ENCODE results near the gene GGCX.
"Not testable (repeated sequence)": the region's sequence is repeated elsewhere in the genome, so short reads cannot be mapped to it uniquely, and the experiment has no call there.

Gene GGCX

DNA sequence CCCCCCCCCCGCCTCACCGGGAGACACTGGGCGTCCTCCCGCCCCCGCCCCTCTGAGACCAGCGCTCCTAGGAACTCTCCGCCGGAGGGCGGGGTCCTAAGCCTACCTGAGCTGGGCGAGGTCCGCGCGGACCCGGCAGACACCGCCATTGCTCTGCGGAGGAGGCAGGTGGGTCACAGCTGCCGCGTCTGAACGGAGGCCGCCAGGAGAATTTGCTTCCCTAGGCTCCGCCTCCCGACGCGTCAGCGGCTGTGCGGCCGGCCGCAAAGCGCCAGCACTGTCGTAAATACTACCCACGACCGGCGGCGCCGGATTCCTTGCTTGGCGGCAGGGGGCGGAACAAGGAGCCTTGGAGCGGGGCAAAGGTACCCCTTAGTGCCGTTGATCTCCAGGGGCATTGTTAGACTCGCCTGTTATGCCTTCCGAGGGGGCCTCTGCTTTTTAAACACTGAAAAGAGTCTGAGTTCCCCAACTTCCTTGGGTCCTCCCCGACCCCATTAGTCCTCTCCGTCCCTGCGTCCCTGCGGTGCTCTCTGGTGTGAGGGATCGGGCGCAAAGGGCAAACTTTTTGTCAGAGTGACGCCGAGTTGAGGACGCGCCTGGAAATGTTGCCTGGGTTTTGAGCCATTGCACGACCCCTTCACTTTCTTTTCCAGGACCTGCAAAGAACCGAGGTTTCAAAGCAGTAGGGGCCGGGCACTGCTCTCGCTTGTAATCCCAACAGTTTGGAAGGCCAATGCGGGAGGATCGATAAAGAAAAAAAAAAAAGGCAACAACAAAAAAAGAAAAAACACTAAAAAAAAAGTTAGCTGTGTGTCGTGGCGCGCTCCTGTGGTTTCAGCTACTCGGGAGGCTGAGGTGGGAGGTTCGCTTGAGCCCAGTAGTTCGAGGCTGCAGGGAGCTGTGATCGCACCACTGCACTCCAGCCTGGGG is at the start of gene GGCX:
Gene GGCX (minus strand): TSS at position 214 of the 933 bp plus-strand sequence. CDS start 65 bp downstream, at position 149.
- Histone ChIP-seq H3K36me3 (ENCODE audit: insufficient read depth, low read length) (peaks cover 5% of the 10 kb centered on the region), H3K27ac (ENCODE audit: low read depth, low read length) (peak within 1 kb of the TSS; percentile 75), H3K9me3 (ENCODE audit: low read length) (no peaks in the 10 kb centered on the region)

DNA sequence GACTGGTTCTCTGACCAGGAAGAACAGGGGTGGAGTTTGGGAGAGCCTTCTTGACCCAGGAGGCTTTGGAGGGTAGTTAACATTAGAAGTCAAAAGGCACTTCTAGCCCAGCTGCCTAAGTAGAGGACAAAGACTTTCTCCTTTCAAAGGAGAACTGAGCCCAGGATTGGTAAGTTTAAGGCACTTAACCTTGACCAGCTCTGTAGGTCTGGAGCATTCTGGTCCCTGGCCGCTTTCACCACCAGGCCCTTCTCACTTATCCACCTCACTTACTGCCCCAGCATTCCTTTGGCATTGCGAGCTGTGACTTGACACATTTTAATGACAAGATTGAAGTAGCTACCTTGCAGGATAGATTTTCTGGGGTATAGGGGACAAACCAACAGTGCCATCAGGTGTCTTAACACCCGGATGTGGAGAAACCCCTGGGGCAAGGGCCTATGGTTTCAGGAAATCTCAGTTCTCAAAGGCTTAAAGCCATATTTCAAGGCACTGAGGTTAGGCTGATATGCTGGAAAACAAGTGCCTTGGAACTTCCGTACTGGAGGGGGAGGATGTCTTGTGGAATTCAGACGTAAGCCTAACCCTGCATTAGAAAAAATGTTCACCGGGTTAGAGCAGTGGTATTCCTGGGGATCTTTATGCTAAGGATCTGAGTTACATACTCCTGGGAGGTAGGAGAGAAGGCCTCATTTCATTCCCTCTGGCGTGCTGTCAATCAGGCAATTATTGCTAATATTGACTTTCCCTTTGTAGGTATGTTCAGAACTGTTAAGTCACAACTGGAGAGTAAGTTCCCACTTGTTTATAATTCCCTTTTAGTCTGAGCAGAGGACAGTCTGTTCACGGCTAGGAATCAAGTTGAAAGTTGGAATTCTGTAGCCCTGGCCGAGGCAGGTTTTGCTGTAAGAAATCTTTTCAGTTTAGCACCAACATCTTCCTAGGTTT is 46.2 kb upstream of the GGCX start:
- no peaks in the 10 kb centered on the region for H3K9me3 ChIP-seq (ENCODE audit: low read length)
- H3K9ac ChIP-seq (ENCODE audit: low read length): no peak overlapping the region
- H3K27ac ChIP-seq (ENCODE audit: low read depth, low read length): no peak overlapping the region
- H3K4me1 ChIP-seq (ENCODE audit: insufficient read depth, low read length): peaks cover 43% of the 10 kb centered on the region
- no peak overlapping the region for H3K4me3 ChIP-seq (ENCODE audit: low read depth in 1 of 2, low read length in 2 of 2)
- no peaks in the 10 kb centered on the region for H3K27me3 ChIP-seq (ENCODE audit: control insufficient read depth in 1 of 2, insufficient read depth in 2 of 2, low read length in 2 of 2)
- H3K36me3 ChIP-seq (ENCODE audit: insufficient read depth, low read length): peaks cover 34% of the 10 kb centered on the region

More for the DNA sequence above, at the start of gene GGCX:
- Histone ChIP-seq H3K9ac (ENCODE audit: low read length) (peak within 1 kb of the TSS; percentile 80), H3K27me3 (ENCODE audit: control insufficient read depth in 1 of 2, insufficient read depth in 2 of 2, low read length in 2 of 2) (no peaks in the 10 kb centered on the region), H3K4me3 (ENCODE audit: low read depth in 1 of 2, low read length in 2 of 2) (peak within 1 kb of the TSS; percentile 54 to 98), H3K4me1 (ENCODE audit: insufficient read depth, low read length) (peaks cover 11% of the 10 kb centered on the region)

DNA sequence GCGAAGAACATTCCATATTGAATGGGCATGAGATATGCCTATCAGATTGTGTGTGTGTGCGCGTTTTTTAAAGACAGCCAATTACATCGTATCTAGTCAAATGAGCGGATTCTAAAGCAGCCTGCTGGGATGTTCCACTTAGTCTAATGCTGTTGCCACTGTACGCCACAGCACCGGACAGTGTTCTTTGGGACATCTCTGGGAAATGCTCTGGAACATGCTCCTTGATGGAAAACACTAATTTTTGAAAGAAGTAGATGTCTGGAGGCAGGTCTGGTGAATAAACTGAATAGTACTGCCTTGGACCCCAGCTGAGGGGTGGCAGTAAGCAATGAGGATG is 44.8 kb upstream of the GGCX start:
- Histone ChIP-seq H3K27ac (ENCODE audit: low read depth, low read length) (no peak overlapping the region), H3K4me1 (ENCODE audit: insufficient read depth, low read length) (peaks cover 53% of the 10 kb centered on the region), H3K9ac (ENCODE audit: low read length) (no peak overlapping the region)

GRCh38 chr2:85605406-85606115 is 44.3 kb upstream of the GGCX start:
- Histone ChIP-seq H3K9me3 (ENCODE audit: low read length) (no peaks in the 10 kb centered on the region), H3K27me3 (ENCODE audit: control insufficient read depth in 1 of 2, insufficient read depth in 2 of 2, low read length in 2 of 2) (no peaks in the 10 kb centered on the region), H3K27ac (ENCODE audit: low read depth, low read length) (no peak overlapping the region), H3K4me1 (ENCODE audit: insufficient read depth, low read length) (peaks cover 55% of the 10 kb centered on the region), H3K9ac (ENCODE audit: low read length) (no peak overlapping the region), H3K4me3 (ENCODE audit: low read depth in 1 of 2, low read length in 2 of 2) (no peak overlapping the region), H3K36me3 (ENCODE audit: insufficient read depth, low read length) (peaks cover 37% of the 10 kb centered on the region)

More for the DNA sequence above, 44.8 kb upstream of the GGCX start:
- no peaks in the 10 kb centered on the region for H3K9me3 ChIP-seq (ENCODE audit: low read length)
- no peaks in the 10 kb centered on the region for H3K27me3 ChIP-seq (ENCODE audit: control insufficient read depth in 1 of 2, insufficient read depth in 2 of 2, low read length in 2 of 2)
- peaks cover 34% of the 10 kb centered on the region for H3K36me3 ChIP-seq (ENCODE audit: insufficient read depth, low read length)
- H3K4me3 ChIP-seq (ENCODE audit: low read depth in 1 of 2, low read length in 2 of 2): no peak overlapping the region

DNA sequence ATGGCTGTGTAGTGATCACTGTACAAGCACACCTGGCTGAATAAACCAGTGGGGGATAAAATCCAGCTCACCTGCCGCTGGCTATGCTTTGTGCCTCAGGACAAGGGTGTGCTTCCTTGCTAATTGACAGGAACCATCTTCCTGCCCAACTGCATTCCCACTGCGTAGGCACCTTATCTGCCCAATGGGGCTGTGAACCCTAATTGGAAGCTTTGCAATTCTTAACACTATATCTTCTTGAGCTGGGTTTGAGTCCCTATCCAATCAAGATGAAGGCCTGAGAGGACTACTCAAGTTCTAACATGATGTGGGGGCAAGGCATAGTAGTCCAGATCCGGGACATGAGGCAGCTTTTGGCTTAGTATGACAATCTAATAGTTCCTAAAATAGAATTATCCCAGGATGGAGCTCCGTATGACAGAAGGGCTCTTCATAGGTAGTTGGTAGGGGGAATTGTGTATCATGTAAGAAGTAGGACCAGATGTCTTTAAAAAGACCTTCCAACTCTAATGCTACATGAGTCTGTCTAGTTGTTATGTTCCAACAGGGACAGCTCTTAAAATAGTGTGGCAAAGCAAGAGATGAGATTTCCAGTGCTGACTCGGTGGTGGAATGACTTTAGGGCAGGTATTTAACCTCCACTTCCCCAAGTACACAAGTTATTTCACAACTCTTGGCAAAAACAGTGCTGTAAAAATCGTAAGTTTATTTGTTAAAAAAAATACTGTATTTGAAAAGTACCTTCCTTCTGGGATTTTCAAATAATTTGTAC is 43.5 kb upstream of the GGCX start:
- H3K27ac ChIP-seq (ENCODE audit: low read depth, low read length): no peak overlapping the region
- H3K4me3 ChIP-seq (ENCODE audit: low read depth in 1 of 2, low read length in 2 of 2): no peak overlapping the region
- H3K9me3 ChIP-seq (ENCODE audit: low read length): no peaks in the 10 kb centered on the region
- peaks cover 45% of the 10 kb centered on the region for H3K36me3 ChIP-seq (ENCODE audit: insufficient read depth, low read length)
- H3K4me1 ChIP-seq (ENCODE audit: insufficient read depth, low read length): peaks cover 49% of the 10 kb centered on the region
- H3K9ac ChIP-seq (ENCODE audit: low read length): no peak overlapping the region
- no peaks in the 10 kb centered on the region for H3K27me3 ChIP-seq (ENCODE audit: control insufficient read depth in 1 of 2, insufficient read depth in 2 of 2, low read length in 2 of 2)

DNA sequence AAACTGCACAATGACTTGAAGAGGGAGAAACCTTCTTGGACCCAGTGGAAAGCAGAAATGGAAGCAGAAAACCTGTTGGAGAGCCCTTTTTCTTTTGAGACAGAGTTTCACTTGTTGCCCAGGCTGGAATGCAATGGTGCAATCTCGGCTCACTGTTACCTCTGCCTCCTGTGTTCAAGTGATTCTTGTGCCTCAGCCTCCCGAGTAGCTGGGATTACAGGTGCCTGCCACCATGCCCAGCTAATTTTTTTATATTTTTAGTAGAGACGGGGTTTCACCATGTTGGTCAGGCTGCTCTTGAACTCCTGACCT is 42.8 kb upstream of the GGCX start:
- not testable (repeated sequence) for H3K9me3 ChIP-seq (ENCODE audit: low read length); H3K27ac ChIP-seq (ENCODE audit: low read depth, low read length); H3K4me3 ChIP-seq (ENCODE audit: low read depth in 1 of 2, low read length in 2 of 2); H3K9ac ChIP-seq (ENCODE audit: low read length); H3K27me3 ChIP-seq (ENCODE audit: control insufficient read depth in 1 of 2, insufficient read depth in 2 of 2, low read length in 2 of 2)
- H3K4me1 ChIP-seq (ENCODE audit: insufficient read depth, low read length): peaks cover 46% of the 10 kb centered on the region
- H3K36me3 ChIP-seq (ENCODE audit: insufficient read depth, low read length): peaks cover 42% of the 10 kb centered on the region

- Histone ChIP-seq H3K4me3 (ENCODE audit: low read depth in 1 of 2, low read length in 2 of 2) (peak within 1 kb of the TSS; percentile 79 to 93), H3K9ac (ENCODE audit: low read length) (peak within 1 kb of the TSS; percentile 81), H3K36me3 (ENCODE audit: insufficient read depth, low read length) (peaks cover 42% of the 10 kb centered on the region), H3K27ac (ENCODE audit: low read depth, low read length) (peak within 1 kb of the TSS; percentile 88), H3K4me1 (ENCODE audit: insufficient read depth, low read length) (peaks cover 42% of the 10 kb centered on the region), H3K9me3 (ENCODE audit: low read length) (no peaks in the 10 kb centered on the region), H3K27me3 (ENCODE audit: control insufficient read depth in 1 of 2, insufficient read depth in 2 of 2, low read length in 2 of 2) (no peaks in the 10 kb centered on the region)
Measured at GRCh38 chr2:85602476-85603234, 41.4 kb upstream of the GGCX start, which contains the start of gene TMEM150A. Gene TMEM150A (minus strand): TSS chr2:85602698. CDS start chr2:85601948, 750 bp downstream.

DNA sequence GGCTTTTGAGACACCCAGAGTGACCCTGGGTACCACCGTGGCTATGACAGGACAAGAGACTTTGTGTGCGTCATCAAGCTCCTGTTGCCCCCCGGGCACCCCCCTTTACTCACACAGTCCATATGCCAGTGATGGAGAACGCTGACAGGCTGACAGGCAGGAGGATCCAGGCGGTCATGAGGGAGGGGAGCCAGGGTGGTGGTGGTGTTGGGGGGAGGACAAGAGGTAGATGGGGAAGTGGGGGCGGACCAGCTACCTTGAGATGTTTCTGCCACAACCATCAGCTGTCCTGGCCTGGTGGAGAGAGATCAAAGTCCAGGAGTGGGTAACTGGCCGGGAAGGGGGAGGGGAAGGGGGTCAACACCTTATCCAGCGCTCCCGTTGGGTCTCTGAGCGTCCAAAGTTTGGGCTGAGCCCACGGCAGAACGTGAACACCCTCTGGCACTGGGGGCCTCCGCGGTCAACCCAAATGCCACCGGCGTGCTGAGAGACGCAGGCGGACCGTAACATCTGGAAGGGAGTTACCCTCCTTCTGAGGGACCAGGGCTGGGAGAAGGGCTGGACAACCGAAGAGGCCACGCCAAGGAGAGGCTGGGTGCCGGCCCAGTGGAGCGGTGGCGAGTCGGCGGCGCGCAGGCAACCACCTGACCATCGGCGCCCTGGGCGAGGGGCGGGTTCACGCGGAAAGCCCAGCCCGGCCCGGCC is 40.6 kb upstream of the GGCX start:
- peak overlapping the region; percentile 81 for H3K9ac ChIP-seq (ENCODE audit: low read length)
- peaks cover 43% of the 10 kb centered on the region for H3K4me1 ChIP-seq (ENCODE audit: insufficient read depth, low read length)
- peaks cover 42% of the 10 kb centered on the region for H3K36me3 ChIP-seq (ENCODE audit: insufficient read depth, low read length)
- no peaks in the 10 kb centered on the region for H3K9me3 ChIP-seq (ENCODE audit: low read length)
- H3K27ac ChIP-seq (ENCODE audit: low read depth, low read length): peak overlapping the region; percentile 88
- H3K4me3 ChIP-seq (ENCODE audit: low read depth in 1 of 2, low read length in 2 of 2): peak overlapping the region; percentile 79 to 93
- no peaks in the 10 kb centered on the region for H3K27me3 ChIP-seq (ENCODE audit: control insufficient read depth in 1 of 2, insufficient read depth in 2 of 2, low read length in 2 of 2)

DNA sequence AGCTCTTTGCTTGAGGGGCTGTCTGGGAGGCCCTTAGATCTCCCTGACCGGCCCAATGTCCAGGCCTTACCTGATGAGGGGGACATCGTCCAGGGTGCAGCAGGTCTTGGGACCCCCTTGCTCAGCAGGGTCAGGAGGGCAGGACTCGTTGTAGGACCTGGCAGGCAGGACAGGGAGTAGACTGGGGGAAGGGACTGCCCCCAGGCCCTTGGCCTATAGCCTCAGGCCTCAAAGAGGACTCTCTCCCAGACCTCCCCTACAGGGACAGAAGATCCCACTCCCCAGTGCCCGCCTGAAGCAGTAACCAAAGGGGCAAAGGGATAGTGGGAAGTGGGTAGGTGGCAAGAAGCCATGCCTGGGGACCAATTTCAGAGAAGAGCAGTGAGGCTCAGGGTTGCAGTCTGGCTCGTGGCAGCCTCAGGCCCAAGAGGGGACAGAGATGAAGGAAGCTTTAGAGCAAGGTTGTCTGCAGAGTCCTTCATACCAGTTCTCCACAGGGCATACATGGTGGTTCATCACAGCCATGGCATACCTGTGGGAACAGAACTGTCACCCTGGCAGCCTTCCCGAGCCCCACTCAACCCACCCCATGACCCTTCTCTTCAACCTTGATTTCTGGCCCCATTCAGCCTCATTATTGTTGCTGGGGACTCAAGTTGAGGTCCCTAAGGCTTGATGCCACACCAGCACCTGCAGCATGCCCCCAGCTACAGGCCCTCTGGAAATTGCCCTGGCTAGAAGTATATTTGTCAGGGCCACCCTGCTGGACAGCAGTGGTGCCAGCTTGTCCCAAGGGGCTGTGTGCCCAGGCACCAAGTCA is 39.9 kb upstream of the GGCX start:
- Histone ChIP-seq H3K9ac (ENCODE audit: low read length) (peak overlapping the region; percentile 81), H3K4me1 (ENCODE audit: insufficient read depth, low read length) (peaks cover 49% of the 10 kb centered on the region), H3K27ac (ENCODE audit: low read depth, low read length) (peak overlapping the region; percentile 88), H3K27me3 (ENCODE audit: control insufficient read depth in 1 of 2, insufficient read depth in 2 of 2, low read length in 2 of 2) (no peaks in the 10 kb centered on the region), H3K4me3 (ENCODE audit: low read depth in 1 of 2, low read length in 2 of 2) (peak overlapping the region; percentile 79 to 93), H3K36me3 (ENCODE audit: insufficient read depth, low read length) (peaks cover 47% of the 10 kb centered on the region), H3K9me3 (ENCODE audit: low read length) (no peaks in the 10 kb centered on the region)
